Measurements from ENCODE around the gene ARHGAP6.
"Not testable (repeated sequence)": the region's sequence is repeated elsewhere in the genome, so short reads cannot be mapped to it uniquely, and the experiment has no call there.

DNA sequence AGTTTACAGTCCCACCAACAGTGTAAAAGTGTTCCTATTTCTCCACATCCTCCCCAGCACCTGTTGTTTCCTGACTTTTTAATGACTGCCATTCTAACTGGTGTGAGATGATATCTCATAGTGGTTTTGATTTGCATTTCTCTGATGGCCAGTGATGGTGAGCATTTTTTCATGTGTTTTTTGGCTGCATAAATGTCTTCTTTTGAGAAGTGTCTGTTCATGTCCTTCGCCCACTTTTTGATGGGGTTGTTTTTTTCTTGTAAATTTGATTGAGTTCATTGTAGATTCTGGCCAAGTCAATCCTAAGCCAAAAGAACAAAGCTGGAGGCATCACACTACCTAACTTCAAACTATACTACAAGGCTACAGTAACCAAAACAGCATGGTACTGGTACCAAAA, 146.5 kb downstream of the ARHGAP6 start:
- not testable (repeated sequence) for TF ChIP-seq CTCF, POLR2A (IDR thresholded peaks at IDR 0.05)
